Measurements from ENCODE around the gene GJD3.
"Not testable (repeated sequence)": the region's sequence is repeated elsewhere in the genome, so short reads cannot be mapped to it uniquely, and the experiment has no call there.

Gene GJD3

DNA sequence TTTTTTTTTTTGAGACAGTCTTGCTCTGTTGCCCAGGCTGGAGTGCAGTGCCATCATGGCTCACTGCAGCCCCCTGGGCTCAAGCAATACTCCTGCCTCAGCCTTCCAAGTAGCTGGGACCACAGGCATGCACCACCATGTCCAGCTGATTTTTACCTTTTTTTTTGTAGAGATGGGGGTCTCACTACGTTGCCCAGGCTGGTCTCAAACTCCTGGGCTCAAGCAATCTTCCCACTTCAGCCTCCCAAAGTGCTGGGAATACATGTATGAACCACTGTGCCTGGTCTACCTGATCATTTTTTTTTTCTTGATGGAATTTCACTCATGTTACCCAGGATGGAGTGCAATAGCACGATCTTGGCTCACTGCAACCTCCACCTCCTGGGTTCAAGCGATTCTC is 22.0 kb upstream of the GJD3 start:
- H3K4me1 ChIP-seq (ENCODE audit: control insufficient read depth in 2 of 2, insufficient read depth in 2 of 2, low read length in 2 of 2); H3K27me3 ChIP-seq (ENCODE audit: control insufficient read depth in 2 of 2, insufficient read depth in 2 of 2, low read length in 2 of 2); H3K36me3 ChIP-seq (ENCODE audit: control insufficient read depth in 2 of 2, insufficient read depth in 2 of 2, low read length in 2 of 2); H3K9me3 ChIP-seq (ENCODE audit: control insufficient read depth in 2 of 2, low read length in 2 of 2); H3K27ac ChIP-seq (ENCODE audit: low read depth in 2 of 2, low read length in 2 of 2); H3K9ac ChIP-seq (ENCODE audit: low read depth in 1 of 2, low read length in 2 of 2); H3K4me3 ChIP-seq (ENCODE audit: low read length in 2 of 2): not testable (repeated sequence)

DNA sequence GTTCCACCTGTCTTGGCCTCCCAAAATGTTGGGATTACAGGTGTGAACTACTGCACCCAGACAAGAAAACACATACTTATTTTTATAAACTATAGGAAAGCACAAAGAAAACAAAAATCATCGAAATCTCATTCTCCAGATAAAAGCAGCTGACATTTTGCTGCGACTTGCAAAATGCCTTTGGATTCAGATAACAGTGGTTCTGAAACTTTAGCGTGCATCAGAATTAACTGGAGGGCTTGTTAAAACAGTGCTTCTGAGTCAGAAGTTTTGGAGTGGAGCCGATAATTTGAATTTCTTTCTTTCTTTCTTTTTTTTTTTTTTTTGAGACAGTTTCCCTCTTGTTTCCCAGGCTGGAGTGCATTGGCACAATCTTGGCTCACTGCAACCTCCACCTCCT is 17.7 kb upstream of the GJD3 start:
- Histone ChIP-seq H3K9ac (ENCODE audit: low read depth in 1 of 2, low read length in 2 of 2) (no peak overlapping the region), H3K27ac (ENCODE audit: low read depth in 2 of 2, low read length in 2 of 2) (no peak overlapping the region), H3K9me3 (ENCODE audit: control insufficient read depth in 2 of 2, low read length in 2 of 2) (no peaks in the 10 kb centered on the region), H3K4me3 (ENCODE audit: low read length in 2 of 2) (no peak overlapping the region), H3K27me3 (ENCODE audit: control insufficient read depth in 2 of 2, insufficient read depth in 2 of 2, low read length in 2 of 2) (no peaks in the 10 kb centered on the region), H3K4me1 (ENCODE audit: control insufficient read depth in 2 of 2, insufficient read depth in 2 of 2, low read length in 2 of 2) (no peaks in the 10 kb centered on the region), H3K36me3 (ENCODE audit: control insufficient read depth in 2 of 2, insufficient read depth in 2 of 2, low read length in 2 of 2) (no peaks in the 10 kb centered on the region)

DNA sequence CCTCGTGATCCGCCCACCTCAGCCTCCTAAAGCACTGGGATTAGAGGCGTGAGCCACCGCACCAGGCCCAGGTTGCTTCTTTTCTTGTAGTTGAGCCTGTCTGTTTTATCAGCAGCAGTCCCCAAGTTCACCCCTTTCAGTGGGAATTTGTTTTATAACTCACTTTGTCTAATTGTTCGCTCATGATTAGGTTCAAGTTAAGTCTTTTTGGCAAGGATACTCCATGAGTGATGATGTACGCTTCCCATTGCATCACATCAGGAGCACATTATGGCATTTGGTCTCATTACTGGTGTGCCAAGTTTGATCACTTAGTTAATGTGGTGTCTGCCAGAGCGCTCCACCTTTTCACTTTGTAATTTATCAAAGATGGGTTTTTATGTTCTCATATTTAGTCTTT is 14.4 kb upstream of the GJD3 start:
- H3K36me3 ChIP-seq (ENCODE audit: control insufficient read depth in 2 of 2, insufficient read depth in 2 of 2, low read length in 2 of 2): no peaks in the 10 kb centered on the region
- H3K9me3 ChIP-seq (ENCODE audit: control insufficient read depth in 2 of 2, low read length in 2 of 2): no peaks in the 10 kb centered on the region
- H3K4me3 ChIP-seq (ENCODE audit: low read length in 2 of 2): no peak overlapping the region
- no peak overlapping the region for H3K27ac ChIP-seq (ENCODE audit: low read depth in 2 of 2, low read length in 2 of 2)
- H3K9ac ChIP-seq (ENCODE audit: low read depth in 1 of 2, low read length in 2 of 2): no peak overlapping the region
- H3K27me3 ChIP-seq (ENCODE audit: control insufficient read depth in 2 of 2, insufficient read depth in 2 of 2, low read length in 2 of 2): no peaks in the 10 kb centered on the region
- no peaks in the 10 kb centered on the region for H3K4me1 ChIP-seq (ENCODE audit: control insufficient read depth in 2 of 2, insufficient read depth in 2 of 2, low read length in 2 of 2)

DNA sequence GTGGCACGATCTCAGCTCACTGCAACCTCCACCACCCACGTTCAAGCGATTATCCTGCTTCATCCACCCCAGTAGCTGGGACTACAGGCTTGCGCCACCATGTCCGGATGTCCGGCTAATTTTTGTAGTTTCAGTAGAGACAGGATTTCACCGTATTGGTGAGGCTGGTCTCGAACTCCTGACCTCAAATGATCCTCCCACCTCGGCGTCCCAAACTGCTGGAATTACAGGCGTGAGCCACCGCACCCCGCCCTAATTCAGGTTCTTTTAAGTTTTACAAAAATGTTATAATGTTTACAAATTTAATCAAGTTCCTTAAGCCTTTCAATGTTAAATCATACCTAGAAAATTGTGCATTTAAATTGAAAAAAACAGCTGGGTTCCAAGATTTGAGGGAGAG is 13.3 kb upstream of the GJD3 start:
- no peaks in the 10 kb centered on the region for H3K27me3 ChIP-seq (ENCODE audit: control insufficient read depth in 2 of 2, insufficient read depth in 2 of 2, low read length in 2 of 2)
- H3K9ac ChIP-seq (ENCODE audit: low read depth in 1 of 2, low read length in 2 of 2): no peak overlapping the region
- H3K9me3 ChIP-seq (ENCODE audit: control insufficient read depth in 2 of 2, low read length in 2 of 2): no peaks in the 10 kb centered on the region
- no peak overlapping the region for H3K4me3 ChIP-seq (ENCODE audit: low read length in 2 of 2)
- H3K4me1 ChIP-seq (ENCODE audit: control insufficient read depth in 2 of 2, insufficient read depth in 2 of 2, low read length in 2 of 2): no peaks in the 10 kb centered on the region
- H3K36me3 ChIP-seq (ENCODE audit: control insufficient read depth in 2 of 2, insufficient read depth in 2 of 2, low read length in 2 of 2): no peaks in the 10 kb centered on the region
- no peak overlapping the region for H3K27ac ChIP-seq (ENCODE audit: low read depth in 2 of 2, low read length in 2 of 2)

DNA sequence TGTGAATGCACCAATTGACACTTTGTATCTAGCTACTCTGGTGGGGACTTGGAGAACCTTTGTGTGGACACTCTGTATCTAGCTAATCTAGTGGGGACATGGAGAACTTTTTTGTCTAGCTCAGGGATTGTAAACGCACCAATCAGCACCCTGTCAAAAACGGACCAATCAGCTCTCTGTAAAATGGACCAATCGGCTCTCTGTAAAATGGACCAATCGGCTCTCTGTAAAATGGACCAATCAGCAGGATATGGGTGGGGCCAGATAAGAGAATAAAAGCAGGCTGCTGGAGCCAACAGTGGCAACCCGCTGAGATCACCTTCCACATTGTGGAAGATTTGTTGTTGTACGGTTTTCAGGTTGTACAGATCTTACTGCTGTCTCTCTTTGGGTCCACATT is 12.0 kb upstream of the GJD3 start:
- not testable (repeated sequence) for H3K9ac ChIP-seq (ENCODE audit: low read depth in 1 of 2, low read length in 2 of 2); H3K9me3 ChIP-seq (ENCODE audit: control insufficient read depth in 2 of 2, low read length in 2 of 2); H3K27ac ChIP-seq (ENCODE audit: low read depth in 2 of 2, low read length in 2 of 2); H3K4me3 ChIP-seq (ENCODE audit: low read length in 2 of 2); H3K27me3 ChIP-seq (ENCODE audit: control insufficient read depth in 2 of 2, insufficient read depth in 2 of 2, low read length in 2 of 2); H3K4me1 ChIP-seq (ENCODE audit: control insufficient read depth in 2 of 2, insufficient read depth in 2 of 2, low read length in 2 of 2); H3K36me3 ChIP-seq (ENCODE audit: control insufficient read depth in 2 of 2, insufficient read depth in 2 of 2, low read length in 2 of 2)

DNA sequence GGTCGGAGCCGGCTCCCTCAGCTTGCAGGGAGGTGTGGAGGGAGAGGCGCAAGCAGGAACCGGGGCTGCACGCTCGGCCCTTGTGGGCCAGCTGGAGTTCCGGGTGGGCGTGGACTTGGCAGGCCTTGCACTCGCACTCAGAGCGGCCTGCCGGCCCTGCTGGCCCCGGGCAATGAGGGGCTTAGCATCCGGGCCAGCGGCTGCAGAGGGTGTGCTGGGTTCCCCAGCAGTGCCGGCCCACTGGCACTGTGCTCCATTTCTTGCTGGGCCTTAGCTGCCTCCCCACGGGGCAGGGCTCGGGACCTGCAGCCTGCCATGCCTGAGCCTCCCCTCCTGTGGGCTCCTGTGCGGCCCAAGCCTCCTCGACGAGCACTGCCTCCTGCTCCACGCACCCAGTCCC is 11.2 kb upstream of the GJD3 start:
- not testable (repeated sequence) for H3K9ac ChIP-seq (ENCODE audit: low read depth in 1 of 2, low read length in 2 of 2); H3K27me3 ChIP-seq (ENCODE audit: control insufficient read depth in 2 of 2, insufficient read depth in 2 of 2, low read length in 2 of 2); H3K4me3 ChIP-seq (ENCODE audit: low read length in 2 of 2); H3K9me3 ChIP-seq (ENCODE audit: control insufficient read depth in 2 of 2, low read length in 2 of 2); H3K36me3 ChIP-seq (ENCODE audit: control insufficient read depth in 2 of 2, insufficient read depth in 2 of 2, low read length in 2 of 2); H3K27ac ChIP-seq (ENCODE audit: low read depth in 2 of 2, low read length in 2 of 2); H3K4me1 ChIP-seq (ENCODE audit: control insufficient read depth in 2 of 2, insufficient read depth in 2 of 2, low read length in 2 of 2)

DNA sequence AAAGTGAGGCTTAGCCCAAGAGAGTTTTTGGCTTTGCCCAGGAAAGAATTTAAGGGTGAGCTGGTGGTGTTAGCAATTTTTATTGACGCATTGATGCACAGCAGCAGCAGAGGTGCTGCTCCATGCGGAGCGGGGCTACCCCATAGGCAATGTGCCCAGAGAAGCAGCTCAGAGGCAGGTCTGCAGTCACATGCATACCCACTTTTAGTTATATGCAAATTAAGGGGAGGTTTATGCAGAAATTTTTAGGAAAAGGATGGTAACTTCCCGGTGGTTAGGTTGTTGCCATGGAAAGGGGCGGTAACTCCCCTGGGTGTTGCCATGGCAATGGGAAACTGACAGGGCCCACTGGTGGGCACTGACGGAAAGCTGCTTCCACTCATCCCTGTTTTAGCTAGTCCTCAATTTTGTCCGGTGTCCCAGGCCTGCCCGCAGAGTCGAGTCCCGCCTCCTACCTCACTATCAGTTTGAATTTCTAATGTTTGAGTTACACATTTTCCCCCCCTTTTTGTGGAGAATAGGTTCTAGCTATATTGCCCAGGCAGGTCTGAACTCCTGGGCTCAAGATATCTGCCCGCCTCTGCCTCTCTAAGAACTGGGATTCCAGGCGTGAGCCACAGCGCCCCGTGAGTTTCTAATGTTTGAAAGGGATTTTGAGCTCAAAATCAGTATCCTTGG is 10.4 kb upstream of the GJD3 start:
- Histone ChIP-seq H3K27ac (ENCODE audit: low read depth in 2 of 2, low read length in 2 of 2) (no peak overlapping the region), H3K36me3 (ENCODE audit: control insufficient read depth in 2 of 2, insufficient read depth in 2 of 2, low read length in 2 of 2) (no peaks in the 10 kb centered on the region), H3K9me3 (ENCODE audit: control insufficient read depth in 2 of 2, low read length in 2 of 2) (no peaks in the 10 kb centered on the region), H3K27me3 (ENCODE audit: control insufficient read depth in 2 of 2, insufficient read depth in 2 of 2, low read length in 2 of 2) (no peaks in the 10 kb centered on the region), H3K4me1 (ENCODE audit: control insufficient read depth in 2 of 2, insufficient read depth in 2 of 2, low read length in 2 of 2) (no peaks in the 10 kb centered on the region), H3K9ac (ENCODE audit: low read depth in 1 of 2, low read length in 2 of 2) (no peak overlapping the region), H3K4me3 (ENCODE audit: low read length in 2 of 2) (no peak overlapping the region)

DNA sequence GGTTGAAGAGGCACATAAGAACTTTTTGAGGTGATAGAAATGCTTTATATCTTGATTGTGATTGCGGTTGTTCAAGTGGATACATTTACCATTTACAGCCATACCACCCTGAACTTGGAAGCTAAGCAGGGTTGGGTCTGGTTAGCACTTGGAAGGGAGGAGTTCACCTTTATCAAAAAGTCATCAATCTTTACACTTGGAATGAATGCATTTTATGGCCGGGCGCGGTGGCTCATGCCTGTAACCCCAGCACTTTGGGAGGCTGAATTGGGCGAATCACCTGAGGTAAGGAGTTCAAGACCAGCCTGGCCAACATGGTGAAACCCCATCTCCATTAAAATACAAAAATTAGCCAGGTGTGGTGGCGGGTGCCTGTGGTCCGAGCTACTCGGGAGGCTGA is 9.5 kb upstream of the GJD3 start:
- H3K9ac ChIP-seq (ENCODE audit: low read depth in 1 of 2, low read length in 2 of 2): no peak overlapping the region
- H3K27me3 ChIP-seq (ENCODE audit: control insufficient read depth in 2 of 2, insufficient read depth in 2 of 2, low read length in 2 of 2): no peaks in the 10 kb centered on the region
- no peaks in the 10 kb centered on the region for H3K36me3 ChIP-seq (ENCODE audit: control insufficient read depth in 2 of 2, insufficient read depth in 2 of 2, low read length in 2 of 2)
- no peak overlapping the region for H3K4me3 ChIP-seq (ENCODE audit: low read length in 2 of 2)
- no peaks in the 10 kb centered on the region for H3K9me3 ChIP-seq (ENCODE audit: control insufficient read depth in 2 of 2, low read length in 2 of 2)
- no peak overlapping the region for H3K27ac ChIP-seq (ENCODE audit: low read depth in 2 of 2, low read length in 2 of 2)
- H3K4me1 ChIP-seq (ENCODE audit: control insufficient read depth in 2 of 2, insufficient read depth in 2 of 2, low read length in 2 of 2): no peaks in the 10 kb centered on the region

DNA sequence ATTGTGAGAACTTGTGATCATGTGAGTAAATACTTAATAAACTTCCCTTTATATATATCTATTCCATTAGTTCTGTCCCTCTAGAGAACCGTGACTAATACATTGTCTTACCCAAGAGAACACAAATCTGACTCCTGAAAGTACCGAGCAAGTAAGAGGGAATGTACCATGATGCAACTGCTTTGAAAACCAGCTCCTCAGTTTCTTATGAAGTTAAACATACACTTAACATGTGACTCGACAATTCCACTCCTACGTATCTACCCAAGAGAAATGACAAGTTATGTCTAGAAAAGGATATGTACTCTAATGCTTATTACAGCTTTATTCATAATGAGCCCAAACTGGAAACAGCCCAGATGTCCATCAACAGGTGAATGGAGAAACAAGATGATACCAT is 8.8 kb upstream of the GJD3 start:
- Histone ChIP-seq H3K27ac (ENCODE audit: low read depth in 2 of 2, low read length in 2 of 2) (no peak overlapping the region), H3K9ac (ENCODE audit: low read depth in 1 of 2, low read length in 2 of 2) (no peak overlapping the region), H3K27me3 (ENCODE audit: control insufficient read depth in 2 of 2, insufficient read depth in 2 of 2, low read length in 2 of 2) (no peaks in the 10 kb centered on the region), H3K4me1 (ENCODE audit: control insufficient read depth in 2 of 2, insufficient read depth in 2 of 2, low read length in 2 of 2) (no peaks in the 10 kb centered on the region), H3K36me3 (ENCODE audit: control insufficient read depth in 2 of 2, insufficient read depth in 2 of 2, low read length in 2 of 2) (no peaks in the 10 kb centered on the region), H3K4me3 (ENCODE audit: low read length in 2 of 2) (no peak overlapping the region), H3K9me3 (ENCODE audit: control insufficient read depth in 2 of 2, low read length in 2 of 2) (no peaks in the 10 kb centered on the region)

DNA sequence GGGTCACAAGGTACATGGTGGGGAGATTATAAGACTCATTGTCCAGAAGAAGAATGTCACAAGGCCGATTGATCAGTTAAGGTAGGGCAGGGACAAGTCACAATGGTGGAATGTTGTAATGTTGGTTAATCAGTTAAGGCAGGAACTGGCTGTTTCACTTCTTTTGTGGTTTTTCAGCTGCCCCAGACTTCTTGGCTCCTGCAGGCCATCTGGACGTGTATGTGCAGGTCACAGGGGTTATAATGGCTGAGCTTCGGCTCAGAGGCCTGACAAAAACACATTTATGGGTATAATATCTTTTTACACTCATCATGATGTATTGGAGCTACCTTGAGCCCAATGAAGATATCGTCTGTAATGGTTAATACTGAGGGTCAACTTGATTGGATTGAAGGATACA is 8.1 kb upstream of the GJD3 start:
- H3K9ac ChIP-seq (ENCODE audit: low read depth in 1 of 2, low read length in 2 of 2); H3K36me3 ChIP-seq (ENCODE audit: control insufficient read depth in 2 of 2, insufficient read depth in 2 of 2, low read length in 2 of 2); H3K4me3 ChIP-seq (ENCODE audit: low read length in 2 of 2); H3K27ac ChIP-seq (ENCODE audit: low read depth in 2 of 2, low read length in 2 of 2); H3K27me3 ChIP-seq (ENCODE audit: control insufficient read depth in 2 of 2, insufficient read depth in 2 of 2, low read length in 2 of 2); H3K9me3 ChIP-seq (ENCODE audit: control insufficient read depth in 2 of 2, low read length in 2 of 2); H3K4me1 ChIP-seq (ENCODE audit: control insufficient read depth in 2 of 2, insufficient read depth in 2 of 2, low read length in 2 of 2): not testable (repeated sequence)

DNA sequence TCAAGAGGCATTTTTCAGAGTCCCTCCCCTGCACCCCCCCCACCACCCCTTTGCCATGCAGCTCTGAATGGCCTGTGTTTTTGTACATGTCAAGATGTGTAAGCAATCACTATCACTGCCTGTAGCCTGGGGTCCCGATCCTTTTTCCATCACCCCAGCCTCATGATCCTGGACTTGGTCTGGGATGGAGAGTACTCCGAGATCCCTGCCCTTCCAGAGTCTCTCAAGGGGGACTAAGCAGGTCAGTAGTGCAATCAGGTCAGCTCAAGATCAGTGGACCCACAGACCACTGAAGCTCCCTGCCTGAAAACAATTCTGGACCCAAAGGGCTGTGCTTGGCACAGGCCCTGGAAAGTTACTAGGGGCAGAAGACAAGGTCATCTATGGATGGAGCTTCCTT is 7.5 kb upstream of the GJD3 start:
- Histone ChIP-seq H3K4me1 (ENCODE audit: control insufficient read depth in 2 of 2, insufficient read depth in 2 of 2, low read length in 2 of 2) (no peaks in the 10 kb centered on the region), H3K4me3 (ENCODE audit: low read length in 2 of 2) (no peak overlapping the region), H3K27ac (ENCODE audit: low read depth in 2 of 2, low read length in 2 of 2) (no peak overlapping the region), H3K9me3 (ENCODE audit: control insufficient read depth in 2 of 2, low read length in 2 of 2) (no peaks in the 10 kb centered on the region), H3K9ac (ENCODE audit: low read depth in 1 of 2, low read length in 2 of 2) (no peak overlapping the region), H3K36me3 (ENCODE audit: control insufficient read depth in 2 of 2, insufficient read depth in 2 of 2, low read length in 2 of 2) (no peaks in the 10 kb centered on the region), H3K27me3 (ENCODE audit: control insufficient read depth in 2 of 2, insufficient read depth in 2 of 2, low read length in 2 of 2) (no peaks in the 10 kb centered on the region)

All from mucosa of rectum (tissue), 2 donors.